Mucosa of descending colon (tissue), 3 donors: Measurements from ENCODE around the gene ATP8A1. TPM values are rescaled to one million over a fixed set of nuclear protein-coding genes. Genes with fewer than 3 reads are reported as not detected.
A peak's percentile ranks its signal among the peaks of the same experiment; 100 is the strongest.

Source experiments
- ATAC-seq: fragments of 200-7000 bp; cut with Tn5 transposase; one replicate; pipeline ENCODE4 v1.9.1; 2020; ENCODE audit warnings: mild to moderate bottlenecking, moderate library complexity
- DNase-seq, 3 donors: peaks; one replicate each; pipeline ENCODE4 v3.0.0-alpha.2; 2020
- H3K36me3 ChIP-seq: fragments of 200-600 bp; one replicate; pipeline ENCODE4 v1.8.0; 2021; ENCODE audit warnings: low read depth, mild to moderate bottlenecking
- H3K4me1 ChIP-seq: fragments of 200-600 bp; one replicate; pipeline ENCODE4 v1.8.0; 2021; ENCODE audit warnings: low read depth, mild to moderate bottlenecking
- H3K4me3 ChIP-seq: fragments of 200-600 bp; one replicate; pipeline ENCODE4 v1.8.0; 2021; ENCODE audit warnings: mild to moderate bottlenecking
- H3K9me3 ChIP-seq: fragments of 200-600 bp; one replicate; pipeline ENCODE4 v1.8.0; 2021; ENCODE audit warnings: mild to moderate bottlenecking
- intact Hi-C, 2 donors: fragments of 100-400 bp; cut with DNase I in 1 of 2; cut with micrococcal nuclease in 1 of 2; formaldehyde crosslinking; loops; one replicate each; pipeline versions ENCODE4 v1.11.0 to v1.11.1; 2022; cut with DNase I, micrococcal nuclease
- total RNA-seq, 3 donors: library from RNA; stranded (reverse); fragmentation: NEBNext Ultra II Directional in 2 of 3; extraction: Animal tissue kit (Norgen Biotek cat#: 25700) in 2 of 3; gene quantifications; one replicate each; pipeline versions ENCODE4 v1.2.1 to v1.2.4, GENCODE V29; 2021 to 2023
- TF ChIP-seq, protein P1 (sequence below): fragments of 200-600 bp; IDR thresholded peaks from one replicate; pipeline ENCODE4 v1.8.0; 2022; ENCODE audit warnings: antibody characterized with exemption, mild to moderate bottlenecking
- donor health status: DM: no; HTN: no; CAD: no; lungs with moderate emphysema.
- donor health status: DM: no; HTN: no; CAD: no.
- donor health status: DM: no; HTN: yes; CAD: no.

The ATP8A1 gene
- total RNA-seq, 3 donors from 2014 or later = 40.3 to 92.0 (median 41.1) TPM

GRCh38 chr4:42641656-42642055, 15.2 kb downstream of the ATP8A1 start:
- DNase-seq (no peak), ATAC-seq (peak; percentile 63)
- Histone ChIP-seq H3K36me3 (no peaks in the 10 kb centered on the region), H3K9me3 (no peaks in the 10 kb centered on the region), H3K4me3 (no peak overlapping the region), H3K4me1 (peaks cover 43% of the 10 kb centered on the region)
- TF ChIP-seq, protein P1, sequence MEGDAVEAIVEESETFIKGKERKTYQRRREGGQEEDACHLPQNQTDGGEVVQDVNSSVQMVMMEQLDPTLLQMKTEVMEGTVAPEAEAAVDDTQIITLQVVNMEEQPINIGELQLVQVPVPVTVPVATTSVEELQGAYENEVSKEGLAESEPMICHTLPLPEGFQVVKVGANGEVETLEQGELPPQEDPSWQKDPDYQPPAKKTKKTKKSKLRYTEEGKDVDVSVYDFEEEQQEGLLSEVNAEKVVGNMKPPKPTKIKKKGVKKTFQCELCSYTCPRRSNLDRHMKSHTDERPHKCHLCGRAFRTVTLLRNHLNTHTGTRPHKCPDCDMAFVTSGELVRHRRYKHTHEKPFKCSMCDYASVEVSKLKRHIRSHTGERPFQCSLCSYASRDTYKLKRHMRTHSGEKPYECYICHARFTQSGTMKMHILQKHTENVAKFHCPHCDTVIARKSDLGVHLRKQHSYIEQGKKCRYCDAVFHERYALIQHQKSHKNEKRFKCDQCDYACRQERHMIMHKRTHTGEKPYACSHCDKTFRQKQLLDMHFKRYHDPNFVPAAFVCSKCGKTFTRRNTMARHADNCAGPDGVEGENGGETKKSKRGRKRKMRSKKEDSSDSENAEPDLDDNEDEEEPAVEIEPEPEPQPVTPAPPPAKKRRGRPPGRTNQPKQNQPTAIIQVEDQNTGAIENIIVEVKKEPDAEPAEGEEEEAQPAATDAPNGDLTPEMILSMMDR = no peak
- intact Hi-C loops = no loop called here

DNA sequence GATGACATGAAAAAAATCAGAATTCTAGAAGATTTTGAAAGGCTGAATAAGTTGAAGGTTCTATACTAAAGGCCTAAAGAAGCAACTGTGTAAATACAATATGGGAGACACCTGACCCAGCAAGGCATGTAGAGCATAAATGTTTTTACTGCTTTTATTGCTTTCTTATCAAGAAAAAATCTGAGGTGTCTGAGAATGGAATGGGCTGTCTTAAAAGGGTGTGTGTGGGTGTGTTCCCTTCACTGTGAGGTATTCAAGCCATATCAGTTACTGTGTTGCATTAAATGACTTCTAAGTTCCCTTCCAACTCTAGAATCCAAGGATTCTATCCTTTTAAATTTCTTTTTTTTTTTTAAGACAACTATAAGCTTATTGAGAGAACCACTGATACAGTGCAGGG, 15.7 kb downstream of the ATP8A1 start:
- ATAC-seq (peak; percentile 91), DNase-seq (peak in 1 of 3 donors; percentile 47)
- intact Hi-C loops = no loop called here
- Histone ChIP-seq H3K9me3 (no peaks in the 10 kb centered on the region), H3K4me1 (peaks cover 43% of the 10 kb centered on the region), H3K4me3 (peak overlapping the region; percentile 6), H3K36me3 (no peaks in the 10 kb centered on the region)
- TF ChIP-seq, protein P1 = no peak

DNA sequence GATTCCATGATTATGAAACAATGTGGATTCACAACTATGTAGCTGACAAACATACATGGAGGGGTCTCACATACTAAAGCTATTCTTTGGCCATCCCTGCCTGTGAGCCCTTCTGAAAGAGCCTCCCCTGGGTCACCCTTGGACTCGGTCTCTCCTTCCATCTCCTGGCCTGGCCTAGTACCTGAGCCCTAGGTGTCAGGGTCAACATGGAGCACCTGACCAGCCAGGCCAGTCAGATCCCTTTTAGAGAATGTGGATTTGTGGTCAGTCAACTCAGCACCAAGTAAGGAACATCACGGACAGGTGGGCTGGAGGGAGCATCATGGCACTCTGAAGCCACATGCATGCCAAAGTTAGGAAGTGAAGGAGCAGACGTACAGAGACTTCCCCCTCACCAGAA, 16.3 kb downstream of the ATP8A1 start:
- ATAC-seq (peak; percentile 4), DNase-seq (peak in 1 of 3 donors; percentile 33)
- intact Hi-C loops = no loop called here
- H3K9me3 ChIP-seq = no peaks in the 10 kb centered on the region
- peaks cover 43% of the 10 kb centered on the region for H3K4me1 ChIP-seq
- H3K4me3 ChIP-seq = no peak overlapping the region
- TF ChIP-seq, protein P1 = no peak
- H3K36me3 ChIP-seq = no peaks in the 10 kb centered on the region

- TF ChIP-seq, protein P1 = no peak
- no peak overlapping the region for H3K4me3 ChIP-seq
- no peaks in the 10 kb centered on the region for H3K36me3 ChIP-seq
- H3K9me3 ChIP-seq = no peaks in the 10 kb centered on the region
- intact Hi-C loops = no loop called here
- H3K4me1 ChIP-seq = peaks cover 43% of the 10 kb centered on the region
- no peak for DNase-seq
- no peak for ATAC-seq
These were observed 17.9 kb downstream of the ATP8A1 start for GRCh38 chr4:42638993-42639392.

GRCh38 chr4:42638321-42638720, 18.6 kb downstream of the ATP8A1 start:
- DNase-seq (peak in 1 of 3 donors; percentile 71), ATAC-seq (peak; percentile 48)
- Histone ChIP-seq H3K4me1 (peaks cover 43% of the 10 kb centered on the region), H3K36me3 (no peaks in the 10 kb centered on the region), H3K9me3 (no peaks in the 10 kb centered on the region), H3K4me3 (no peak overlapping the region)
- TF ChIP-seq, protein P1 = no peak
- intact Hi-C loops = no loop called here

- TF ChIP-seq, protein P1 = no peak
- DNase-seq (no peak), ATAC-seq (no peak)
- no peaks in the 10 kb centered on the region for H3K9me3 ChIP-seq
- no peaks in the 10 kb centered on the region for H3K36me3 ChIP-seq
- no peak overlapping the region for H3K4me3 ChIP-seq
- H3K4me1 ChIP-seq = peaks cover 43% of the 10 kb centered on the region
- intact Hi-C loops = no loop called here
These were observed 19.0 kb downstream of the ATP8A1 start for GRCh38 chr4:42637867-42638266.
